Right lobe of liver (tissue), 4 donors: ENCODE results near the gene MNAT1.

ENCODE experiments used
- CTCF ChIP-seq, 4 donors: fragments of 200-600 bp in 3 of 4; fragments of 450-650 bp in 1 of 4; IDR thresholded peaks; one replicate each; pipeline versions ENCODE4 v1.5.1 to v1.8.0; 2016 to 2022; ENCODE audit warnings: antibody characterized with exemption in 4 of 4, mild to moderate bottlenecking in 2 of 4
- POLR2A ChIP-seq: fragments of 450-650 bp; IDR thresholded peaks from one replicate; pipeline ENCODE4 v1.6.1; 2017; ENCODE audit warnings: antibody characterized with exemption, mild to moderate bottlenecking
- donor health status: DM: no; HTN: no; CAD: no.
- donor health status: DM: no; HTN: no; CAD: no.
- donor health status: DM: no; HTN: yes; CAD: no.

- no peak for TF ChIP-seq CTCF (IDR thresholded peaks at IDR 0.05)
- no peak for TF ChIP-seq POLR2A
Observed at GRCh38 chr14:60707858-60708257, 26.7 kb upstream of the MNAT1 start.
